Coronary artery (tissue), 2 donors: ENCODE measurements around the gene PJA1.

Experiments
- DNase-seq: peaks from one replicate; pipeline ENCODE4 v3.0.0-alpha.2; 2017; ENCODE audit warnings: low spot score
- H3K27ac ChIP-seq, 2 donors: fragments of 200-600 bp; sonication (generic); one replicate each; pipeline ENCODE4 v1.5.1; 2016 to 2019
- H3K4me3 ChIP-seq: fragments of 200-600 bp; sonication (generic); 2 replicates; pipeline ENCODE4 v1.5.1; 2016; ENCODE audit warnings: mild to moderate bottlenecking, moderate library complexity
- TF ChIP-seq, protein P1 (sequence below): fragments of 200-600 bp; sonication (generic); IDR thresholded peaks from one replicate; pipeline ENCODE4 v1.5.1; 2019; ENCODE audit warnings: antibody characterized with exemption

The PJA1 gene

DNA sequence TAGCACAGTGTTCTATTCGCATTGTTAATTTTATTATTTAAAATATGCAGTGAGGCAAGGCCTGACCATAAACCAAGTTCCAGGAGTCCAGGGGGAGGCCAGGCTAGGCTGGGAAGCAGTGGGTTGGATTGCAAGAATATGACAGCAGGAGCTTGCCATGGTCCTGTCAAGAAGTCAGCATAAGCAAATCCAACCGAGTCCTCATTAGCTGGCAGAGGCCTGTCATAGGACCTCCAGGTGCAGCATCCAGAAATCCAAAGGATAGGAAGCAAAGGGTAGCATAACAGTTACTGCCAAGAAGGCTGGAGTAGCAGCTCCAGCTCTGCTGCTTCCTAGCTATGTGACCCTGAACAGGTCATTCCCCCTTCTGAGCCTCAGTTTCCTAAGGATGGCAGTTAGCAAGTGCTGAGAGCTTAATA is 13.4 kb downstream of the PJA1 start:
- H3K27ac ChIP-seq: no peak overlapping the region
- TF ChIP-seq, protein P1, sequence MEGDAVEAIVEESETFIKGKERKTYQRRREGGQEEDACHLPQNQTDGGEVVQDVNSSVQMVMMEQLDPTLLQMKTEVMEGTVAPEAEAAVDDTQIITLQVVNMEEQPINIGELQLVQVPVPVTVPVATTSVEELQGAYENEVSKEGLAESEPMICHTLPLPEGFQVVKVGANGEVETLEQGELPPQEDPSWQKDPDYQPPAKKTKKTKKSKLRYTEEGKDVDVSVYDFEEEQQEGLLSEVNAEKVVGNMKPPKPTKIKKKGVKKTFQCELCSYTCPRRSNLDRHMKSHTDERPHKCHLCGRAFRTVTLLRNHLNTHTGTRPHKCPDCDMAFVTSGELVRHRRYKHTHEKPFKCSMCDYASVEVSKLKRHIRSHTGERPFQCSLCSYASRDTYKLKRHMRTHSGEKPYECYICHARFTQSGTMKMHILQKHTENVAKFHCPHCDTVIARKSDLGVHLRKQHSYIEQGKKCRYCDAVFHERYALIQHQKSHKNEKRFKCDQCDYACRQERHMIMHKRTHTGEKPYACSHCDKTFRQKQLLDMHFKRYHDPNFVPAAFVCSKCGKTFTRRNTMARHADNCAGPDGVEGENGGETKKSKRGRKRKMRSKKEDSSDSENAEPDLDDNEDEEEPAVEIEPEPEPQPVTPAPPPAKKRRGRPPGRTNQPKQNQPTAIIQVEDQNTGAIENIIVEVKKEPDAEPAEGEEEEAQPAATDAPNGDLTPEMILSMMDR: no peak

DNA sequence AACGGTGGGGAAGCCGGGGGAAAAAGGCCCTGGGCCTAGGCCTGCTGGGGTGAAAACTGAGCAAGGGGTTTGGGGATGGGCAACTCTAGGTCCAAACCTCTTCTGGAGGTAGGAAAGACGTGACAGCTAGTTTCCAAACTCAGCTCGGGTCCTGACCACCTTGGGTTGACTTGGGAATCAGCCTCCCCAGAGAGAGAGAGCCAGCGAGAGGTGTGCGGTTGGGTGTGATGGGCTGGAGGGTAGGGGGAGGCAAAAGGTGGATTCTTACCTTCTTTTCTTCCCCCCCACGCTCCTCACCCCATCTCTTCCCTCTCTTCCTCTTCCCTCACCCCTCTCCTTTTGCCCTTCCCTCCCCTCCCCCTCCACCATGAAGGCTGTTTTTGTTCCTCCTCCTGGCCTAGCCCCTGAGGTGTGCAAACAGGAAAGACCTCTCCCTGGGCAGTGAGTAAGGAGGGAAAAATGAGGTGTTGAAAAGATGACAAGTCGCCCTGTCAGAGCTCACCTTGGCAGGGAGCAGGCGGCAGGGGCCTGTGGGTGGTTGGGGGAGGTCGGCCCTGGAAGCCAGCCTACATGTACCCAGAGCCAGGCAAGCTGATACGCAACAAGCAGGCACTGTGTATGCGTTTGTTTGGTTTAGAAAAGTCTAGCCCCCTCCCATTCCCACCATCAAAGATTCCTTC is 14.8 kb downstream of the PJA1 start:
- no peak for DNase-seq
- TF ChIP-seq, protein P1: no peak

More for the DNA sequence above, 13.4 kb downstream of the PJA1 start:
- no peak overlapping the region for H3K4me3 ChIP-seq
- peak; percentile 46 for DNase-seq

DNA sequence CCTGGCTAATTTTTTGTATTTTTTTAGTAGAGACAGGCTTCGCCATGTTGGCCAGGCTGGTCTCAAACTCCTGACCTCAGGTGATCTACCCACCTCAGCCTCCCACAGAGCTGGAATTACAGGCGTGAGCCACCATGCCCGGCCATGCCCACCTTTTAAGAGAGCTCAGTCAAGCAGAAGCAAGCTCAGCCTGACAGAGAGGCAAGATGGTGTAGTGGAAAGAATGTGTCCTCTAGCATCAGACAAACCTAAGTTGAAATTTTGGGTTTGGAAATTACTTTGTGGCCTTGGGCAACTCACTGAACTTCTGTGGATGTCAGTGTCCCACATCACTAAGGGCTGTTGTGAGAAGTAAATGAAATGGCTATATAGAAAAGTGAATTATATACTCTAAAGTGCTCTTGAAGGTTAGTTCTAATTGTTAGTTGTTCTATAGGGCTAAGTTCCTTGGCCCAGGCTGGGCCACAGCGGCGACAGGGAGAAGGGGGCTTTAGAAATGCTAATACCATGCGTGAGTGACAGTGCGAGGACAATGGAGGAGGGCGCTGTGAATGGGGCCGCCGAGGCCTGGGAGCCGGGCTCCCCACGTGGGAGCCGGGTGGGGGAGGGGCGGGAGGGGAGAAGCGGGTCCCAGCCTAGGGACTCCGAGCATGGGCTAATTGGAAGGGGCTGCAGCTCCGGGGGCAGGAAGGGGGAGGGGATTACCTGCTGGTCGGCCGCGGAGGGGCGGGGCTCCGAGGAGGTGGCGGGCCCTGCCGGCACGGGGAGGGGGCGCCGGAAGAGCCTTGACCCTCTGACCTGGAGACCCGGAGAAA is 15.6 kb downstream of the PJA1 start:
- TF ChIP-seq, protein P1: no peak
- DNase-seq: peak; percentile 40

More for the DNA sequence above, 14.8 kb downstream of the PJA1 start:
- Histone ChIP-seq H3K4me3 (no peak overlapping the region), H3K27ac (no peak overlapping the region)

DNA sequence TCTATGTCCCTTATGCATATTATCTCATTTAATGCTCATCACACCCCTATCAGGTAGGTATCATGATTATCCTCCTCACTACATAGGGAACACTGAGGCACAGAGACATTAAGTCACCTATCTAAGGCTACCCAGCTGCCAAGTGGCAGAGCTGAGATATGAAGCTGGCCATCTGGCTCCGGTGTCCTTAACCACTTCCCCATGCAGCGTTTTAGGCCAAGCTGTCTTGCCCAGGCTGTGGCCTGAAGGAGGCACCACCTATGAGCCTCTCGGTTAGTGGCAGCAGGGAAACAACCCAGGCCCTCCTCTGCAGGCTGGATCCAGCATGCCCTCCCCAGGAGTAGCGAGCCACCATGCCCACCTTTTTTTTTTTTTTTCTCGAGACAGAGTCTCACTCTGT is 16.3 kb downstream of the PJA1 start:
- TF ChIP-seq, protein P1: no peak
- no peak for DNase-seq
- Histone ChIP-seq H3K4me3 (no peak overlapping the region), H3K27ac (no peak overlapping the region)

More for the DNA sequence above, 15.6 kb downstream of the PJA1 start:
- Histone ChIP-seq H3K27ac (no peak overlapping the region), H3K4me3 (no peak overlapping the region)

DNA sequence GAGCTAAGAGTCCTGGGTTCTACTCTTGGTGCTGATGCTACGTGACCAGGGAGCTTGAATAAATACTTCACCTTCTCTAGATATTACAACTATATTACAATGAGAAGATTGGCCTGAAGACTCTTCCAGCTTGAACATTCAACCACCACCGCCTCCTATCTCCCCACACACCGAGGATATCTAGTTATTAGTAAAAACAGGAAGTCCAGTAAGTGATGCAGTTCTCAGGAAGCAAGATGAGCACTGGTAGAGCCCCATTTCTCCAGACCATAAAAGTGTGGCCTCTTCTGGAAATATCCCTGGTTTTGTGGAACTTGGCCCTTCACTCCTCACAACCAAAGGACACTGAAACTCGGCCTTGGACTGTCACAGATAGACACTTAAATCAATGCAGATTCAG is 18.5 kb downstream of the PJA1 start:
- TF ChIP-seq, protein P1: no peak
- no peak for DNase-seq
- H3K4me3 ChIP-seq: no peak overlapping the region
- H3K27ac ChIP-seq: no peak overlapping the region

DNA sequence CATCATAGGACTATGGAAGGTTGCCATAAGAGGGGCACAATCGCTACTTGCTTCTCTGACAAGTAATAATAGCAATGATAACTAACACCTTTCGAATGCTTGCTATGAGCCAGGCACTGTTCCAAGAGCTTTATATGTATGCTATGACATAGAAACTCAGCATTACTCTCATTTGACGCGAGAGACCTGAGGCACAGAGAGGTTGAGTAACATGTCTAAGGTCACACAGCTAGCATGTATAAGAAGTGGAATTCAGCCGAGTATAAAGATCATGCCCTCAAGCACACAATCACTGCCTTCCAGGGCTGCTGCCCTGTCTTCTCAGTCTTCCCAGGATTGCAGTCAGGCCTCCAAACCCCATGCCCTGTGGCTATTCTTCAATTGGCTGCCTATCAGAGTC is 19.5 kb downstream of the PJA1 start:
- H3K27ac ChIP-seq: no peak overlapping the region
- peak; percentile 45 for DNase-seq

More for the DNA sequence above, 19.5 kb downstream of the PJA1 start:
- TF ChIP-seq, protein P1: no peak
- no peak overlapping the region for H3K4me3 ChIP-seq
